HUES48 (cell line): ENCODE results near the gene PLCD3.

ENCODE experiments used
- H3K27ac ChIP-seq: one replicate; pipeline ENCODE4 v1.7.0; 2013; ENCODE audit warnings: low read depth, low read length, inconsistent platforms
- H3K27me3 ChIP-seq: 2 replicates; pipeline ENCODE4 v1.6.1; 2013; ENCODE audit warnings: mild to moderate bottlenecking, low read length; ENCODE audit not compliant: control insufficient read depth, insufficient read depth
- H3K36me3 ChIP-seq: 2 replicates; pipeline ENCODE4 v1.6.1; 2013; ENCODE audit warnings: low read length; ENCODE audit not compliant: control insufficient read depth, insufficient read depth
- H3K4me1 ChIP-seq: 2 replicates; pipeline ENCODE4 v1.6.1; 2013; ENCODE audit warnings: mild to moderate bottlenecking, low read length; ENCODE audit not compliant: control insufficient read depth, insufficient read depth
- H3K4me3 ChIP-seq: 2 replicates; pipeline ENCODE4 v1.5.1; 2013; ENCODE audit warnings: mild to moderate bottlenecking, low read depth, low read length
- H3K9ac ChIP-seq: 2 replicates; pipeline ENCODE4 v1.6.1; 2013; ENCODE audit warnings: mild to moderate bottlenecking, low read depth, low read length, moderate library complexity
- H3K9me3 ChIP-seq: 2 replicates; pipeline ENCODE4 v1.6.1; 2013; ENCODE audit warnings: low read length; ENCODE audit not compliant: control insufficient read depth, insufficient read depth

The PLCD3 gene

DNA sequence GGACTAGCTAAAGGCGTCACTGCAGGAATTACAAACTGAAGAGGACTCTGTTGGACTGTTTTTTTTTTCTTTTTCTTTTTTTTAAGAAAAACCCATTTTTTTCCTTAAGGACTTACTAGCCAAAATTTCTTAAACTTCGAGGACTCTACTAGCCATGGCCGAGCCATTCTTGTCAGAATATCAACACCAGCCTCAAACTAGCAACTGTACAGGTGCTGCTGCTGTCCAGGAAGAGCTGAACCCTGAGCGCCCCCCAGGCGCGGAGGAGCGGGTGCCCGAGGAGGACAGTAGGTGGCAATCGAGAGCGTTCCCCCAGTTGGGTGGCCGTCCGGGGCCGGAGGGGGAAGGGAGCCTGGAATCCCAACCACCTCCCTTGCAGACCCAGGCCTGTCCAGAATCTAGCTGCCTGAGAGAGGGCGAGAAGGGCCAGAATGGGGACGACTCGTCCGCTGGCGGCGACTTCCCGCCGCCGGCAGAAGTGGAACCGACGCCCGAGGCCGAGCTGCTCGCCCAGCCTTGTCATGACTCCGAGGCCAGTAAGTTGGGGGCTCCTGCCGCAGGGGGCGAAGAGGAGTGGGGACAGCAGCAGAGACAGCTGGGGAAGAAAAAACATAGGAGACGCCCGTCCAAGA lies 16.8 kb upstream of the PLCD3 start:
- Histone ChIP-seq H3K9ac (peak overlapping the region; percentile 50), H3K4me3 (peak overlapping the region; percentile 96), H3K27me3 (no peaks in the 10 kb centered on the region), H3K36me3 (no peaks in the 10 kb centered on the region), H3K27ac (peak overlapping the region; percentile 76), H3K9me3 (no peaks in the 10 kb centered on the region), H3K4me1 (peaks cover 17% of the 10 kb centered on the region)

GRCh38 chr17:45148183-45149036 lies 16.1 kb upstream of the PLCD3 start, which contains the start of gene HEXIM1:
Gene HEXIM1, plus strand, starts transcription at chr17:45148475. Its CDS starts 716 bp downstream, at chr17:45149191.
- no peaks in the 10 kb centered on the region for H3K27me3 ChIP-seq
- peaks cover 20% of the 10 kb centered on the region for H3K4me1 ChIP-seq
- no peaks in the 10 kb centered on the region for H3K9me3 ChIP-seq
- H3K9ac ChIP-seq: peak within 1 kb of the TSS; percentile 98
- peak within 1 kb of the TSS; percentile 96 for H3K4me3 ChIP-seq
- no peaks in the 10 kb centered on the region for H3K36me3 ChIP-seq
- peak within 1 kb of the TSS; percentile 100 for H3K27ac ChIP-seq

GRCh38 chr17:45147581-45148182 lies 15.4 kb upstream of the PLCD3 start:
- Histone ChIP-seq H3K9ac (peak overlapping the region; percentile 98), H3K27me3 (no peaks in the 10 kb centered on the region), H3K27ac (peak overlapping the region; percentile 100), H3K36me3 (no peaks in the 10 kb centered on the region), H3K4me1 (peaks cover 27% of the 10 kb centered on the region), H3K4me3 (peak overlapping the region; percentile 88), H3K9me3 (no peaks in the 10 kb centered on the region)

DNA sequence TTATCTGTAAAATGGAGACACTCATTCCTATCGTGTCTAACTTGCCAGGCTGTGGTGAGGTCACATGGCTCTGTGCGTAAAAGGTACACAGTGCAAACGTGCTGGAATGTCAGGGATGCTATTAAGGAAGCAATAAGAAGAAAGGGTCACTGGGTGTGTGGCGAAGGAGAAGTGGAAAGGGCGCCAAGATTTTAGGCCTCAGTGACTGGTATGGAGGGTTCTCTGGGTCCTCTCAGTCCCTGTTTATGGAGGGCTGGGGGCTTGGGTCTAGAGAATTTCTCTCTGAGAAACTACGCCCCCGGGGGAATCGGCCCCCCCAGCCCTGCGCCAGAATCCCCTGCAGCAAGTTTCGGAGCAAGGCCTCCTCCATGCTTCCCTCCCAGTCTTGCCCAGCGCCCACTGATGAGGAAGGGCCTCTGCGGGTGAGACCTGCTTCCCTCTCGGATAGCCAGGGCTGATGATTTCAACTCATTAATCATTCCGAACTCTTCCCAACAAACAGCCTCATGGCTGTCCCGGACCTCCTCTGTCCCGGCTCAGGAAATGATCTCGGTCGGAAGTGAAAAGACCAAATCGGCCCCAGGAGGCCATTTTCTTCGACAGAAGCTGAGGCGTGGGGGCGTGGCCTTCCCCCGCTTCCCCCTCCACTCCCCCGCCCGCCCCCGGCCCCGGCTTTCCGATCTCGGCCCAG lies 14.7 kb upstream of the PLCD3 start:
- Histone ChIP-seq H3K27me3 (no peaks in the 10 kb centered on the region), H3K4me3 (peak overlapping the region; percentile 88), H3K27ac (peak overlapping the region; percentile 100), H3K36me3 (no peaks in the 10 kb centered on the region), H3K9me3 (no peaks in the 10 kb centered on the region), H3K9ac (peak overlapping the region; percentile 98), H3K4me1 (peaks cover 27% of the 10 kb centered on the region)

- H3K4me1 ChIP-seq: peaks cover 27% of the 10 kb centered on the region
- no peak overlapping the region for H3K9ac ChIP-seq
- H3K4me3 ChIP-seq: peak overlapping the region; percentile 88
- no peaks in the 10 kb centered on the region for H3K36me3 ChIP-seq
- H3K27ac ChIP-seq: peak overlapping the region; percentile 100
- H3K27me3 ChIP-seq: no peaks in the 10 kb centered on the region
- H3K9me3 ChIP-seq: no peaks in the 10 kb centered on the region
Measured at GRCh38 chr17:45146592-45146889, 14.2 kb upstream of the PLCD3 start.

DNA sequence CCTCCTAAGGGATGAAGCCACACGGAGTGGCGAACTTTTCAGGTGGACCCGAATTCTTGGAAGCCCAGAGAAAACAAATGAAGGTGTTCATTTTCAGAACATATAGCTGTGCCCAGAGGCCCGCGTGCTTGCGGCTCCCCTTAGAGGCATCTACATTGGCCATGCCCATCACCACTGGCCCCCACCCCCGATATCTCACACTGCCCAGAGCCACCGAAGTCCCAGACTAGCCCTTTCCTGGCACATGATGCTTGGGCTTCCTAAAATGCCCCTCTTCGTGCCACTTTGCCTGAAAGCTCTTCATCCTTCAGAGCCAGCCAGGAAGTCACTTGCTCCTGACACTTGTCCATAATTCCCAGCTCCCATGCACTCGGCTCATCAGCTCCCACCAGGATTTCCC lies 13.9 kb upstream of the PLCD3 start:
- H3K4me3 ChIP-seq: no peak overlapping the region
- no peak overlapping the region for H3K9ac ChIP-seq
- H3K4me1 ChIP-seq: peaks cover 27% of the 10 kb centered on the region
- H3K27me3 ChIP-seq: no peaks in the 10 kb centered on the region
- H3K27ac ChIP-seq: no peak overlapping the region
- no peaks in the 10 kb centered on the region for H3K36me3 ChIP-seq
- no peaks in the 10 kb centered on the region for H3K9me3 ChIP-seq

DNA sequence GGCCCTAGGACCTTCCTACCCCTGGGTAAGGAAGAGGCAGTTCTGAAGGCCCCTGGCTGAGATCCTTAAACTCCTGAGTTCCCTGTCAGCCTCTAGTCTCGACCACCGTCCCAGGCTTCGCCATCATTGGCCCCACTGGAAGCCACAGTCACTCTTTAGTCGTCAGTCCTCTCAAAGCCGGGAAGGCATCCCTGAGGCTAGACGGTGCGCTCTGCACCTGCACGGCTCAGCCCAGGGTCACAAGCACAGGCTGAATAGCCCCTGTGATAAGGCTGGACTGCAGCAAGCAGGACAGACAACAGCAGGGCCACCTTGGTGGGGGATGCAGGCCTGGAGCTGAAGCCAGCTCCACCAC lies 12.7 kb upstream of the PLCD3 start:
- Histone ChIP-seq H3K9me3 (no peaks in the 10 kb centered on the region), H3K27ac (no peak overlapping the region), H3K4me3 (peak overlapping the region; percentile 65; the same call in 1 of the 2 replicates), H3K27me3 (no peaks in the 10 kb centered on the region), H3K36me3 (no peaks in the 10 kb centered on the region), H3K4me1 (peaks cover 22% of the 10 kb centered on the region), H3K9ac (no peak overlapping the region)

- H3K4me3 ChIP-seq: peak overlapping the region; percentile 65
- H3K27me3 ChIP-seq: no peaks in the 10 kb centered on the region
- H3K36me3 ChIP-seq: no peaks in the 10 kb centered on the region
- no peaks in the 10 kb centered on the region for H3K9me3 ChIP-seq
- no peak overlapping the region; the same call in 1 of the 2 replicates for H3K9ac ChIP-seq
- H3K4me1 ChIP-seq: peaks cover 22% of the 10 kb centered on the region
- H3K27ac ChIP-seq: peak overlapping the region; percentile 69
Measured at GRCh38 chr17:45144199-45145034, 12.1 kb upstream of the PLCD3 start.

- H3K27ac ChIP-seq: peak overlapping the region; percentile 69
- H3K9ac ChIP-seq: no peak overlapping the region
- H3K4me3 ChIP-seq: peak overlapping the region; percentile 65
- H3K4me1 ChIP-seq: peaks cover 22% of the 10 kb centered on the region
- no peaks in the 10 kb centered on the region for H3K36me3 ChIP-seq
- no peaks in the 10 kb centered on the region for H3K27me3 ChIP-seq
- H3K9me3 ChIP-seq: no peaks in the 10 kb centered on the region
Measured at GRCh38 chr17:45143767-45144198, 11.5 kb upstream of the PLCD3 start.

- H3K27ac ChIP-seq: peak overlapping the region; percentile 69
- H3K36me3 ChIP-seq: no peaks in the 10 kb centered on the region
- H3K9ac ChIP-seq: no peak overlapping the region
- peak overlapping the region; percentile 65 for H3K4me3 ChIP-seq
- H3K4me1 ChIP-seq: peaks cover 22% of the 10 kb centered on the region
- no peaks in the 10 kb centered on the region for H3K9me3 ChIP-seq
- H3K27me3 ChIP-seq: no peaks in the 10 kb centered on the region
Measured at GRCh38 chr17:45143094-45143670, 10.9 kb upstream of the PLCD3 start.
